ENCODE results near the gene RCSD1. TPM values are rescaled to one million over a fixed set of nuclear protein-coding genes. Genes with fewer than 3 reads are reported as not detected.

The RCSD1 gene
- total and polyA plus RNA-seq, 2 of the 4 experiments (the other 2 are of a cell fraction): 0.03 TPM; not detected in 1

DNA sequence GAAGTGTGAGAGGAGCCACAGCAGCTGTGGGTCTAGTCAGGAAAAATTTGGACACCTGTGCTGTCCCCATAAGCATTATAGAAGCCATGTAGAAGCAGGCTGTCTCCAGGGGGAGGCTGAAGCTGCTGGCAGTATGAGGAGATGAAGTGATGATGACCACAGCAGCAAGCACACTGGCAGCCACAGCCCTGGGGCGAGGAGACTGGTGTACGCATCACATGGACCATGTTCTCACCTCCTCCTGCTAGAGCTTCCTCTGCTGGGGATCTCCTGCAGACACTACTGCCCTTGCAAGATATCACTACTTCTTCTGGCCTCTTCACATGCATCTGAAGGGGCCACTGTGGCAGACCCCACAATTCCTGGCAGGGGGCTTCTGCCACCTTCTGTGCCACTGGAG is 42.7 kb upstream of the RCSD1 start:
- Histone ChIP-seq H2AFZ (replicated peaks; ENCODE audit: low read length, poor library complexity) (no peak overlapping the region), H4K91ac (ENCODE audit: insufficient read depth, low read depth, low read length) (no peak overlapping the region), H4K20me1 (ENCODE audit: insufficient read depth, low read length) (no peaks in the 10 kb centered on the region), H3K18ac (ENCODE audit: low read depth, low read length) (no peak overlapping the region), H2AK5ac (ENCODE audit: low read depth, low read length) (no peak overlapping the region), H2BK15ac (ENCODE audit: low read depth, low read length) (no peak overlapping the region), H3K9me1 (ENCODE audit: insufficient read depth, low read length) (no peaks in the 10 kb centered on the region), H3K9ac (ENCODE audit: low read depth, low read length) (no peak overlapping the region), H3K23ac (ENCODE audit: low read depth, low read length) (no peak overlapping the region), H3K14ac (replicated peaks; ENCODE audit: low read depth, low read length) (no peak overlapping the region), H2BK120ac (ENCODE audit: low read depth, low read length) (no peak overlapping the region), H3K36me3 (ENCODE audit: control insufficient read depth, insufficient read depth, low read length) (no peaks in the 10 kb centered on the region), H3K79me1 (ENCODE audit: low read depth in 1 of 2, low read length in 2 of 2) (no peaks in the 10 kb centered on the region), H3K4me3 (ENCODE audit: insufficient read depth, low read depth, low read length) (no peak overlapping the region), H2BK20ac (ENCODE audit: low read depth, low read length) (no peak overlapping the region), H3K4me1 (ENCODE audit: control insufficient read depth, insufficient read depth, low read length) (no peaks in the 10 kb centered on the region), H4K5ac (ENCODE audit: low read depth, low read length) (no peak overlapping the region), H3K27me3 (ENCODE audit: control insufficient read depth, insufficient read depth, low read length) (peaks cover 6% of the 10 kb centered on the region), H3K56ac (ENCODE audit: extremely low read depth, insufficient read depth, low read length) (no peak overlapping the region), H2AK9ac (replicated peaks; ENCODE audit: low read depth, low read length, poor library complexity) (no peak overlapping the region), H3K9me3 (ENCODE audit: control insufficient read depth, insufficient read depth, low read length) (no peaks in the 10 kb centered on the region), H3K4me2 (ENCODE audit: low read depth, low read length) (no peak overlapping the region), H3K27ac (ENCODE audit: insufficient read depth, low read length) (no peak overlapping the region), H4K8ac (ENCODE audit: low read depth in 2 of 2, low read length in 2 of 2) (no peak overlapping the region), H3K4ac (ENCODE audit: low read depth, low read length) (no peak overlapping the region), H2BK5ac (ENCODE audit: low read depth, low read length, poor library complexity, severe bottlenecking) (no peak overlapping the region)
- dilution Hi-C loops (cut with HindIII; ENCODE audit: low sequenced_read_pairs, unreplicated experiment): no loop called here
- no CpG with 5 or more reads among the region's 2 CpGs for WGBS, 2 experiments (ENCODE audit: extremely low coverage in 2 of 2, insufficient read length in 1 of 2)
- CTCF ChIA-PET: no interaction called here
- DNase-seq (no peak), ATAC-seq (ENCODE audit: low read depth) (no peak)
- in situ Hi-C loops (cut with MboI; ENCODE audit: low sequenced_read_pairs): no loop called here
- no peak for TF ChIP-seq MAFK (IDR thresholded peaks at IDR 0.05; ENCODE audit: low read depth, low read length)
- TF ChIP-seq RAD21 (IDR thresholded peaks at IDR 0.05; ENCODE audit: low read length): no peak
- TF ChIP-seq POLR2A (IDR thresholded peaks at IDR 0.05; ENCODE audit: low read depth, low read length): no peak
- no peak for TF ChIP-seq USF2 (IDR thresholded peaks at IDR 0.05; ENCODE audit: low read depth, low read length)
- TF ChIP-seq CEBPB (IDR thresholded peaks at IDR 0.05; ENCODE audit: low read depth, low read length): no peak
- TF ChIP-seq FOS (IDR thresholded peaks at IDR 0.05; ENCODE audit: low read depth, low read length): no peak
- TF ChIP-seq CTCF (conservative IDR thresholded peaks at IDR 0.05; ENCODE audit: low read depth, low read length): no peak
- no peak for TF ChIP-seq RFX5 (IDR thresholded peaks at IDR 0.05; ENCODE audit: low read depth, low read length)
- TF ChIP-seq RCOR1 (IDR thresholded peaks at IDR 0.05; ENCODE audit: insufficient replicate concordance, low read length): no peak
- no peak for TF ChIP-seq MAZ (IDR thresholded peaks at IDR 0.05; ENCODE audit: borderline replicate concordance, low read depth, low read length)
- TF ChIP-seq BHLHE40 (IDR thresholded peaks at IDR 0.05; ENCODE audit: low read depth, low read length): no peak
- TF ChIP-seq SMC3 (IDR thresholded peaks at IDR 0.05; ENCODE audit: low read depth, low read length): no peak
- TF ChIP-seq ELK1 (IDR thresholded peaks at IDR 0.05; ENCODE audit: borderline replicate concordance, low read depth, low read length): no peak
- no peak for TF ChIP-seq CHD1 (IDR thresholded peaks at IDR 0.05; ENCODE audit: low read depth, low read length)
- TF ChIP-seq MXI1 (IDR thresholded peaks at IDR 0.05; ENCODE audit: borderline replicate concordance, low read depth, low read length): no peak
- no peak for TF ChIP-seq NFE2L2 (IDR thresholded peaks at IDR 0.05; ENCODE audit: low read depth, low read length)
- intact Hi-C loops (cut with micrococcal nuclease): no loop called here
- POLR2A ChIA-PET (ENCODE audit: unreplicated experiment): no interaction called here
- no TSS peak for BruUV-seq (replicated peaks)

Data from IMR-90 (cell line).